B cell (primary cell): ENCODE measurements around the gene FTCD. TPM values are rescaled to one million over a fixed set of nuclear protein-coding genes. Genes with fewer than 3 reads are reported as not detected.
A peak's percentile ranks its signal among the peaks of the same experiment; 100 is the strongest.

Experiments
- ATAC-seq: fragments of 200-7000 bp; cut with Tn5 transposase; one replicate; pipeline ENCODE4 v1.10.0; 2021; ENCODE audit warnings: low read depth, mild to moderate bottlenecking, moderate number of reproducible peaks, moderate library complexity
- CTCF ChIA-PET: fragments of 350-600 bp; sonication (Branson Sonifier 250); formaldehyde crosslinking; loops from one replicate; lab custom pipeline; 2021; ENCODE audit warnings: antibody characterized with exemption, inconsistent platforms; lab: Charles Lee
- POLR2A ChIA-PET: fragments of 350-600 bp; sonication (Branson Sonifier 250); formaldehyde crosslinking; loops from one replicate; lab custom pipeline; 2021; ENCODE audit warnings: antibody characterized with exemption; lab: Charles Lee
- DNase-seq: peaks from one replicate; pipeline ENCODE4 v3.0.0; 2013
- H2AFZ ChIP-seq: 2 replicates; pipeline ENCODE4 v1.6.1; 2012; ENCODE audit warnings: mild to moderate bottlenecking, low read depth, low read length; ENCODE audit not compliant: insufficient read depth, poor library complexity, severe bottlenecking
- H3K27ac ChIP-seq, 2 donors: 1 replicate in 1 of 2; 2 replicates in 1 of 2; pipeline ENCODE4 v1.5.1; 2012 to 2013; ENCODE audit warnings: low read length in 2 of 2, mild to moderate bottlenecking in 2 of 2, moderate library complexity in 1 of 2
- H3K27me3 ChIP-seq, 4 experiments: fragments of 200-600 bp in 1 of 4; sonication (generic) in 1 of 4; replicated peaks in 1 of 4; 1 replicate in 2 of 4; 2 replicates in 2 of 4; pipeline versions ENCODE4 v1.6.1 to v1.7.0; 2013 to 2016; ENCODE audit warnings: low read length in 3 of 4, mild to moderate bottlenecking in 2 of 4, mixed read lengths in 1 of 4, moderate library complexity in 1 of 4; ENCODE audit not compliant: insufficient read depth in 4 of 4, control insufficient read depth in 3 of 4; ENCODE audit errors: control extremely low read depth in 1 of 4
- H3K36me3 ChIP-seq, 2 experiments: replicated peaks in 1 of 2; 1 replicate in 1 of 2; 2 replicates in 1 of 2; pipeline versions ENCODE4 v1.6.1 to v1.7.1; 2013; ENCODE audit warnings: low read length in 1 of 2; ENCODE audit not compliant: insufficient read depth in 2 of 2, control insufficient read depth in 1 of 2; ENCODE audit errors: control extremely low read depth in 1 of 2, extremely low read depth in 1 of 2
- H3K4me1 ChIP-seq, 2 donors: fragments of 200-600 bp in 1 of 2; sonication (generic) in 1 of 2; 1 replicate in 1 of 2; 2 replicates in 1 of 2; pipeline versions ENCODE4 v1.5.1 to v1.6.1; 2013 to 2017; ENCODE audit warnings: low read length in 2 of 2; ENCODE audit not compliant: control insufficient read depth in 2 of 2, insufficient read depth in 2 of 2
- H3K4me2 ChIP-seq: replicated peaks from 2 replicates; pipeline ENCODE3; 2012; ENCODE audit warnings: mild to moderate bottlenecking, low read depth, low read length; ENCODE audit not compliant: poor library complexity, severe bottlenecking
- H3K4me3 ChIP-seq, 5 experiments: fragments of 200-600 bp in 1 of 5; sonication (generic) in 1 of 5; 1 replicate in 3 of 5; 2 replicates in 2 of 5; pipeline versions ENCODE4 v1.5.1 to v1.7.0; 2011 to 2016; ENCODE audit warnings: low read length in 4 of 5, mild to moderate bottlenecking in 4 of 5, low read depth in 2 of 5, control low read depth in 1 of 5, moderate library complexity in 1 of 5; ENCODE audit not compliant: insufficient read depth in 1 of 5; ENCODE audit errors: control extremely low read depth in 1 of 5, extremely low read depth in 1 of 5
- H3K79me2 ChIP-seq: fragments of 200-600 bp; sonication (generic); one replicate; pipeline ENCODE4 v1.6.0; 2016; ENCODE audit warnings: low read length; ENCODE audit not compliant: control insufficient read depth, insufficient read depth
- H3K9ac ChIP-seq: fragments of 200-600 bp; sonication (generic); 2 replicates; pipeline ENCODE4 v1.6.1; 2017; ENCODE audit warnings: mild to moderate bottlenecking, low read length, moderate library complexity
- H3K9me3 ChIP-seq, 3 donors: one replicate each; pipeline versions ENCODE4 v1.6.1 to v1.7.1; 2013; ENCODE audit warnings: low read length in 2 of 3; ENCODE audit not compliant: control insufficient read depth in 2 of 3, insufficient read depth in 1 of 3; ENCODE audit errors: control extremely low read depth in 1 of 3
- H4K20me1 ChIP-seq: 2 replicates; pipeline ENCODE4 v1.6.0; 2012; ENCODE audit warnings: mild to moderate bottlenecking, low read length; ENCODE audit not compliant: insufficient read depth, control insufficient read depth, poor library complexity, severe bottlenecking
- H3K27ac Mint-ChIP-seq: one replicate; pipeline ENCODE4 v1.8.0; 2021; ENCODE audit warnings: mixed read lengths
- H3K27me3 Mint-ChIP-seq: one replicate; pipeline ENCODE4 v1.8.0; 2021; ENCODE audit warnings: mixed read lengths
- H3K4me1 Mint-ChIP-seq: one replicate; pipeline ENCODE4 v1.8.0; 2021; ENCODE audit warnings: mixed read lengths
- H3K4me3 Mint-ChIP-seq: one replicate; pipeline ENCODE4 v1.8.0; 2021; ENCODE audit warnings: mixed read lengths
- H3K9me3 Mint-ChIP-seq: one replicate; pipeline ENCODE4 v1.8.0; 2022; ENCODE audit warnings: mixed read lengths; ENCODE audit not compliant: insufficient read depth
- EZH2 ChIP-seq: IDR thresholded peaks from 2 replicates; pipeline ENCODE4 v1.6.1; 2012; ENCODE audit warnings: borderline replicate concordance, low read depth, mild to moderate bottlenecking, moderate library complexity, low read length; ENCODE audit not compliant: insufficient read depth, poor library complexity, severe bottlenecking
- whole genome bisulfite sequencing: methylation state at CpG from one replicate; pipeline ENCODE4 v1.1.5; 2013; ENCODE audit warnings: missing lambda C conversion rate; ENCODE audit not compliant: insufficient coverage; 5-methylcytosine and 5-hydroxymethylcytosine counted together
- intact Hi-C: fragments of 100-400 bp; cut with micrococcal nuclease; formaldehyde crosslinking; loops from one replicate; pipeline ENCODE4 v1.10.0; 2022
- polyA plus RNA-seq: library from polyadenylated mRNA; depleted of rRNA; stranded (reverse); fragments of >200 nt; gene quantifications from 2 replicates; pipeline ENCODE4 v1.2.3, GENCODE V29; 2012
- total RNA-seq, 2 donors: library from RNA; stranded (reverse); fragments of 120-200 nt in 1 of 2; gene quantifications; 1 replicate in 1 of 2; 2 replicates in 1 of 2; pipeline versions ENCODE4 v1.2.3 to v1.2.4, GENCODE V29; 2013 to 2022
- TF ChIP-seq, protein P1 (sequence below): fragments of 200-600 bp; IDR thresholded peaks from one replicate; pipeline ENCODE4 v1.8.0; 2022; ENCODE audit warnings: antibody characterized with exemption, mild to moderate bottlenecking

The FTCD gene
- total and polyA plus RNA-seq, 2 donors (not counting 1 experiment from before 2014, with no cell fraction given): 0.22 to 0.39 TPM

DNA sequence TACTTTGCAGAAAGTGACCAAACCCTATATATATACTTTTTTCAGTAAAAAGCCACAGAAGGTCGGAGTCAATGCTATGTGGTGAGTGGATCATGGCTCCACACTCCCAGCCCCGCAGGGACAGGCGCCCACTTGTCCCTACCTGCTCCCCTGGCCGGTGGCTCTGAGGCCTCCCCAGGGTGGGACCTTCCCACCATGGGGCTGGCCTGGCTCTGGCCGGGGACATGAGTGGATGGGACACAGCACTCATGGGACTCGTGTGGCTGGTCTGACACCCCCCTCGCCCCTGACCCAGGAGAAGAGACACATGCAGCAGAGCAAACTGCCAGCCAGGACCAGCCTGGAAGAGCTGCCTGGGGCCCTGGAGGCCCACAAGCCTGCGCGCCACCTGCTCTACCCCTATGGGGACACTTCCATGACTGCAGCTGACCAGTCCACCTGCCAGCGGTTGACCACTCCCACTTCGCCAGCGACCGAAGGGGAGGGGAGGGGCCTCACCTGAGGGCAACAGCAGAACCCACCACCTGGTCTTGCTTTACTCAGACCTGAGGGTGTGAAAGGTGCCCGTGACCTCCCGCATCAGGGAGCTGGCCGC, 26.7 kb upstream of the FTCD start:
- Mint-ChIP-seq H3K4me1 (peaks cover 9% of the 10 kb centered on the region), H3K27me3 (no peaks in the 10 kb centered on the region), H3K9me3 (peaks cover 2% of the 10 kb centered on the region), H3K4me3 (peak overlapping the region; percentile 50), H3K27ac (no peak overlapping the region)
- DNase-seq: no peak
- TF ChIP-seq, protein P1, sequence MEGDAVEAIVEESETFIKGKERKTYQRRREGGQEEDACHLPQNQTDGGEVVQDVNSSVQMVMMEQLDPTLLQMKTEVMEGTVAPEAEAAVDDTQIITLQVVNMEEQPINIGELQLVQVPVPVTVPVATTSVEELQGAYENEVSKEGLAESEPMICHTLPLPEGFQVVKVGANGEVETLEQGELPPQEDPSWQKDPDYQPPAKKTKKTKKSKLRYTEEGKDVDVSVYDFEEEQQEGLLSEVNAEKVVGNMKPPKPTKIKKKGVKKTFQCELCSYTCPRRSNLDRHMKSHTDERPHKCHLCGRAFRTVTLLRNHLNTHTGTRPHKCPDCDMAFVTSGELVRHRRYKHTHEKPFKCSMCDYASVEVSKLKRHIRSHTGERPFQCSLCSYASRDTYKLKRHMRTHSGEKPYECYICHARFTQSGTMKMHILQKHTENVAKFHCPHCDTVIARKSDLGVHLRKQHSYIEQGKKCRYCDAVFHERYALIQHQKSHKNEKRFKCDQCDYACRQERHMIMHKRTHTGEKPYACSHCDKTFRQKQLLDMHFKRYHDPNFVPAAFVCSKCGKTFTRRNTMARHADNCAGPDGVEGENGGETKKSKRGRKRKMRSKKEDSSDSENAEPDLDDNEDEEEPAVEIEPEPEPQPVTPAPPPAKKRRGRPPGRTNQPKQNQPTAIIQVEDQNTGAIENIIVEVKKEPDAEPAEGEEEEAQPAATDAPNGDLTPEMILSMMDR: no peak
- TF ChIP-seq EZH2: no peak
- Histone ChIP-seq H3K36me3 (no peaks in the 10 kb centered on the region), H3K4me3 (no peak overlapping the region), H3K27ac (no peak overlapping the region), H3K4me2 (no peak overlapping the region), H4K20me1 (no peaks in the 10 kb centered on the region), H3K79me2 (peaks cover 3% of the 10 kb centered on the region), H2AFZ (no peak overlapping the region), H3K9ac (no peak overlapping the region), H3K27me3 (no peaks in the 10 kb centered on the region), H3K4me1 (peaks cover 0 to 16% of the 10 kb centered on the region in 2 donors), H3K9me3 (peaks cover 0 to 6% (median 0%) of the 10 kb centered on the region in 3 donors)
- intact Hi-C loops: no loop called here
- ChIA-PET POLR2A (no interaction called here), CTCF (no interaction called here)
- no peak for ATAC-seq
- 91% methylated on average over 13 of the region's 16 CpGs for WGBS

DNA sequence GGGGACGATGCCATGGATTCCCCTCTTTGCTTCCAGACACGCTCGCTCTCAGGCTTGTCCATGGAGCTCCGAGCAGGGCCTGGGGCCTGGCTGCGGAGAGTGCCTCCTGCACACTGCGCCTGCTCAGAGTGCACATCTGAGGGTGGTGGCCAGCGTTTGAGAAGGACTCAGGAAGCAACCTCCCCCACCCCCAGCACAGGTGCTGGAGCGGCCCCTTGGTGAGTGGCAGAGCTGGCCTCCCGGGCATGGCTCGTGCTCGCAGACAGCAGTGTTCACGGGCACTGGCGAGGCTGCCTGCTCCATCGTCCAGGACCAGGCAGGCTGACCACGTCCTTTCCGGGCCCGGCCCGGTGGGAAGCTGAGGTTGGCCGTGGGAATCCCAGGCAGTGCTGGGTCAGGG, 26.1 kb upstream of the FTCD start:
- Histone ChIP-seq H3K4me3 (no peak overlapping the region), H3K9me3 (peaks cover 0 to 6% (median 0%) of the 10 kb centered on the region in 3 donors), H4K20me1 (no peaks in the 10 kb centered on the region), H3K9ac (no peak overlapping the region), H3K36me3 (no peaks in the 10 kb centered on the region), H3K79me2 (peaks cover 3% of the 10 kb centered on the region), H3K4me1 (peaks cover 0 to 16% of the 10 kb centered on the region in 2 donors), H3K27me3 (no peaks in the 10 kb centered on the region), H3K27ac (no peak overlapping the region), H2AFZ (no peak overlapping the region), H3K4me2 (no peak overlapping the region)
- POLR2A ChIA-PET: no interaction called here
- ATAC-seq (no peak), DNase-seq (no peak)
- peaks cover 4% of the 10 kb centered on the region for H3K9me3 Mint-ChIP-seq
- TF ChIP-seq EZH2: no peak
- TF ChIP-seq, protein P1: no peak
- no peaks in the 10 kb centered on the region for H3K27me3 Mint-ChIP-seq
- peaks cover 9% of the 10 kb centered on the region for H3K4me1 Mint-ChIP-seq
- intact Hi-C loops: no loop called here
- WGBS: 93% methylated on average over 19 of the region's 19 CpGs
- no peak overlapping the region for H3K27ac Mint-ChIP-seq
- CTCF ChIA-PET: no interaction called here
- no peak overlapping the region for H3K4me3 Mint-ChIP-seq
